Endometrial microvascular endothelial cells (primary cell): ENCODE data around the gene OXCT1. TPM values are rescaled to one million over a fixed set of nuclear protein-coding genes. Genes with fewer than 3 reads are reported as not detected.

Source experiments
- in situ Hi-C: cut with HindIII; loops from 2 replicates; pipeline ENCODE4 v1.10.0; 2017; ENCODE audit warnings: low sequenced_read_pairs, low pct_unique_long_range_greater_than_20kb; ENCODE audit errors: inconsistent ontology term
- total RNA-seq: library from RNA; depleted of rRNA; stranded (reverse); fragments of >200 nt; gene quantifications from one replicate; pipeline ENCODE4 v1.2.3, GENCODE V29; 2015; ENCODE audit errors: inconsistent ontology term

OXCT1 gene
- 31.9 TPM for total RNA-seq

GRCh38 chr5:41869724-41870626, at the start of gene OXCT1:
Gene OXCT1, minus strand, starts transcription at chr5:41870425. Its CDS starts 67 bp downstream, at chr5:41870358.
- in situ Hi-C loops, result no loop called here

GRCh38 chr5:41918105-41918504, 47.9 kb upstream of the OXCT1 start:
- in situ Hi-C loops, result no loop called here

GRCh38 chr5:41908374-41909079, 38.3 kb upstream of the OXCT1 start:
- in situ Hi-C loops, result no loop called here

- in situ Hi-C loops, result no loop called here
These were observed 35.9 kb upstream of the OXCT1 start for GRCh38 chr5:41906151-41906550.

GRCh38 chr5:41903892-41904799, 33.9 kb upstream of the OXCT1 start, which contains the start of gene RIMOC1:
Gene RIMOC1, plus strand, starts transcription at chr5:41904344. Its CDS starts 24 bp downstream, at chr5:41904368.
- in situ Hi-C loops, result no loop called here

GRCh38 chr5:41903382-41903891, 33.2 kb upstream of the OXCT1 start:
- in situ Hi-C loops, result no loop called here

- in situ Hi-C loops, result no loop called here
These were observed 26.0 kb upstream of the OXCT1 start for GRCh38 chr5:41896230-41896629.

GRCh38 chr5:41893074-41893851, 23.0 kb upstream of the OXCT1 start:
- in situ Hi-C loops, result no loop called here

GRCh38 chr5:41892031-41892430, 21.8 kb upstream of the OXCT1 start:
- in situ Hi-C loops, result no loop called here

- in situ Hi-C loops, result no loop called here
These were observed 21.0 kb upstream of the OXCT1 start for GRCh38 chr5:41891066-41891707.

GRCh38 chr5:41885286-41885685, 15.1 kb upstream of the OXCT1 start:
- in situ Hi-C loops, result no loop called here

- in situ Hi-C loops, result no loop called here
These were observed 13.7 kb upstream of the OXCT1 start for GRCh38 chr5:41883936-41884335.

GRCh38 chr5:41883243-41883642, 13.0 kb upstream of the OXCT1 start:
- in situ Hi-C loops, result no loop called here

- in situ Hi-C loops, result no loop called here
These were observed 12.5 kb upstream of the OXCT1 start for GRCh38 chr5:41882765-41883164.

GRCh38 chr5:41878643-41879478, 8.6 kb upstream of the OXCT1 start:
- in situ Hi-C loops, result no loop called here

- in situ Hi-C loops, result no loop called here
These were observed 7.9 kb upstream of the OXCT1 start for GRCh38 chr5:41878173-41878572.

GRCh38 chr5:41877408-41877807, 7.2 kb upstream of the OXCT1 start:
- in situ Hi-C loops, result no loop called here
